AG09309 (cell line): ENCODE data around the gene DUXA.
"Not testable (repeated sequence)": the region's sequence is repeated elsewhere in the genome, so short reads cannot be mapped to it uniquely, and the experiment has no call there.

Source experiments
- DNase-seq: peaks from one replicate; pipeline ENCODE4 v3.0.0-alpha.2; 2010; ENCODE audit warnings: low read depth
- H3K4me3 ChIP-seq: 2 replicates; pipeline ENCODE4 v1.5.1; 2011; ENCODE audit warnings: mild to moderate bottlenecking, low read depth, low read length, moderate library complexity; ENCODE audit not compliant: control insufficient read depth
- TF ChIP-seq, protein P1 (sequence below): IDR thresholded peaks from 2 replicates; pipeline ENCODE4 v1.5.1; 2011; ENCODE audit warnings: mild to moderate bottlenecking, low read depth, low read length, inconsistent platforms; ENCODE audit not compliant: insufficient read depth, control insufficient read depth; ENCODE audit errors: missing control alignments

Gene DUXA

GRCh38 chr19:57141699-57142098, 25.6 kb downstream of the DUXA start:
- TF ChIP-seq, protein P1, sequence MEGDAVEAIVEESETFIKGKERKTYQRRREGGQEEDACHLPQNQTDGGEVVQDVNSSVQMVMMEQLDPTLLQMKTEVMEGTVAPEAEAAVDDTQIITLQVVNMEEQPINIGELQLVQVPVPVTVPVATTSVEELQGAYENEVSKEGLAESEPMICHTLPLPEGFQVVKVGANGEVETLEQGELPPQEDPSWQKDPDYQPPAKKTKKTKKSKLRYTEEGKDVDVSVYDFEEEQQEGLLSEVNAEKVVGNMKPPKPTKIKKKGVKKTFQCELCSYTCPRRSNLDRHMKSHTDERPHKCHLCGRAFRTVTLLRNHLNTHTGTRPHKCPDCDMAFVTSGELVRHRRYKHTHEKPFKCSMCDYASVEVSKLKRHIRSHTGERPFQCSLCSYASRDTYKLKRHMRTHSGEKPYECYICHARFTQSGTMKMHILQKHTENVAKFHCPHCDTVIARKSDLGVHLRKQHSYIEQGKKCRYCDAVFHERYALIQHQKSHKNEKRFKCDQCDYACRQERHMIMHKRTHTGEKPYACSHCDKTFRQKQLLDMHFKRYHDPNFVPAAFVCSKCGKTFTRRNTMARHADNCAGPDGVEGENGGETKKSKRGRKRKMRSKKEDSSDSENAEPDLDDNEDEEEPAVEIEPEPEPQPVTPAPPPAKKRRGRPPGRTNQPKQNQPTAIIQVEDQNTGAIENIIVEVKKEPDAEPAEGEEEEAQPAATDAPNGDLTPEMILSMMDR, result no peak
- H3K4me3 ChIP-seq, result no peak overlapping the region
- DNase-seq, result no peak

- no peak overlapping the region for H3K4me3 ChIP-seq
- TF ChIP-seq, protein P1, result no peak
- no peak for DNase-seq
Observed at GRCh38 chr19:57135797-57136196, 31.5 kb downstream of the DUXA start.

- not testable (repeated sequence) for H3K4me3 ChIP-seq, DNase-seq
Observed at GRCh38 chr19:57127403-57127802, 39.9 kb downstream of the DUXA start.

- TF ChIP-seq, protein P1, result no peak
- H3K4me3 ChIP-seq, result no peak overlapping the region
- no peak for DNase-seq
Observed at GRCh38 chr19:57123882-57124281, 43.4 kb downstream of the DUXA start.

DNA sequence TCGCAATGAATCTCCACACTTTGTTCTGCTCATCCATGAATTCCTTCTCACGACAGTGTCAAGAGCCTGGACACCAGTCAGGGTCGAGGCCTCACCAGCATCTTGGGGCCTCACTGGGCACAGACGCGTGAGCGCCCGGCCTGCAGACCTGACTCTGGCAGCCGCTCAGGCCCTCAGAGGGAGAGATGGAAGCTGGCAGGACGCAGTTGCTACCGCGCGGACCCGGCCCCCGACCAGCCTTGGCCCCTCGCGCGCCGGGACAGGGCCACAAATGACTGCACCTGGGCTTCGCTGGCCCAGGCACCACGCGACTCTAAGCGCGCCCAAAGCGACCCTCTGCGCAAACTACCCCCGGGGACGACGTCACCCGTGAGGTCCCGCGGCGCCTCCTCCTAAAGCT, 48.4 kb downstream of the DUXA start:
- TF ChIP-seq, protein P1, result no peak
- H3K4me3 ChIP-seq, result no peak overlapping the region
- no peak for DNase-seq

- not testable (repeated sequence) for H3K4me3 ChIP-seq, DNase-seq
Observed at GRCh38 chr19:57113501-57113900, 53.8 kb downstream of the DUXA start.

- TF ChIP-seq, protein P1, result no peak
- DNase-seq, result no peak
- H3K4me3 ChIP-seq, result no peak overlapping the region
Observed at GRCh38 chr19:57111329-57111644, 56.0 kb downstream of the DUXA start.

- H3K4me3 ChIP-seq, result no peak overlapping the region
- TF ChIP-seq, protein P1, result no peak
- DNase-seq, result no peak
Observed at GRCh38 chr19:57110592-57111328, 56.5 kb downstream of the DUXA start.
